HFF-Myc (cell line): ENCODE results near the gene PPM1J.

Experiments used
- DNase-seq: peaks from one replicate; pipeline ENCODE4 v3.0.0-alpha.2; 2011; ENCODE audit warnings: low read depth; ENCODE audit errors: extremely low read depth
- H3K4me3 ChIP-seq: replicated peaks from 2 replicates; pipeline ENCODE4 v1.5.1; 2011; ENCODE audit warnings: low read depth, mild to moderate bottlenecking, control low read depth, low read length
- TF ChIP-seq, protein P1 (sequence below): IDR thresholded peaks from 2 replicates; pipeline ENCODE4 v1.5.1; 2012; ENCODE audit warnings: mild to moderate bottlenecking, low read depth, low read length, control low read depth; ENCODE audit errors: missing control alignments

The PPM1J gene

DNA sequence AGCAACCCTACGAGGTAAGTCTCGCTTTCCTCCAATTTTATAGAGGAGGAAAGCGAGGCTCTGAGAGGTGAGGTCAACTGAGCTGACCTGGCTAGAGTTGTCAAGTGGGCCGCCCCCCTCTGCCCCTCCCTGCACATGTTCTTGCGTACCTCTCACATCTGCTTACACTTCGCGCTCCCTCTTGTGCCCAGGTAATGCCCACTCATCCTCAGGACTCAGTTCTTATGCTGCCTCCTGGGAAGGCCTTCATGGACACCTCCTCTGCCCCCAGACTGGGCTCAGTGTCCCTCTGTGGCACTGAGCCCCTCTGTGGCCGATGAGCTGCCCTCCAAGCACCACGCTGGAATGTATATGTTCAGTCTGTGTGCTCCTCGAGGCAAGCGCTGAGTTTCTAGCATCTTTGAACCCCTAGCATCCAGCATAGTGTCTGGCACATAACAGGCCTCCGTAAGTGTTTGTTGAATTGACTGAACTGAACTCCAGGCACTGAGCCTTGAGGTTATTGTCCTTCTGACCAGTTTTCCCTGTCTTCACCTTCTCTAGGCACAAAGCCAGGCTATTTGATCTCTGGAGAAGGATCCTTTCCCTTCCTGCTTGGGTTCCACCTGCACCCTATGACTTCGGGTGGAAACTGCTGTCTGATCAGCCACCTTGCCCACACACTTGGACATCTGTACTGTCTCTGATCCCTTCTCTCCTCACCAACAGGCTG, 27.2 kb downstream of the PPM1J start:
- no peak for DNase-seq
- H3K4me3 ChIP-seq, result no peak overlapping the region
- TF ChIP-seq, protein P1, sequence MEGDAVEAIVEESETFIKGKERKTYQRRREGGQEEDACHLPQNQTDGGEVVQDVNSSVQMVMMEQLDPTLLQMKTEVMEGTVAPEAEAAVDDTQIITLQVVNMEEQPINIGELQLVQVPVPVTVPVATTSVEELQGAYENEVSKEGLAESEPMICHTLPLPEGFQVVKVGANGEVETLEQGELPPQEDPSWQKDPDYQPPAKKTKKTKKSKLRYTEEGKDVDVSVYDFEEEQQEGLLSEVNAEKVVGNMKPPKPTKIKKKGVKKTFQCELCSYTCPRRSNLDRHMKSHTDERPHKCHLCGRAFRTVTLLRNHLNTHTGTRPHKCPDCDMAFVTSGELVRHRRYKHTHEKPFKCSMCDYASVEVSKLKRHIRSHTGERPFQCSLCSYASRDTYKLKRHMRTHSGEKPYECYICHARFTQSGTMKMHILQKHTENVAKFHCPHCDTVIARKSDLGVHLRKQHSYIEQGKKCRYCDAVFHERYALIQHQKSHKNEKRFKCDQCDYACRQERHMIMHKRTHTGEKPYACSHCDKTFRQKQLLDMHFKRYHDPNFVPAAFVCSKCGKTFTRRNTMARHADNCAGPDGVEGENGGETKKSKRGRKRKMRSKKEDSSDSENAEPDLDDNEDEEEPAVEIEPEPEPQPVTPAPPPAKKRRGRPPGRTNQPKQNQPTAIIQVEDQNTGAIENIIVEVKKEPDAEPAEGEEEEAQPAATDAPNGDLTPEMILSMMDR, result no peak

DNA sequence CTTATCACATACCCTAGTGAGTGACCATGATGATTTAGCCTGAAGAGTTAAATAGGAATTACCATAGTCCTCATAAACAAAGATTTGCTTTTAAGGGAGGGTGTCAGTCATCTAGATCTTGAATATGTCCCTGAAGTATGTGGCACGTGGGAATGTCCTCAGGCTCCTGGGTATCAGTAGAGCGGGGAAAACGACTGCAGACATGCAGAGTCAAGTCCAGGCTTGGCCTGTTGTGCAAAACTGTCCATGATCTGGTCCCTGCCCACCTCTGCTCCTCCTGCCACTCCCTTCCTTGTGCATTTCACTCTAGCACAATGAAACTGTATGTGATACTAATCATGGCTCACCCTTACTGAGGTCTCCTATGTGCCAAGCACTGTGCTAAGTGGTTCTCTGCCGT, 27.8 kb downstream of the PPM1J start:
- TF ChIP-seq, protein P1, result no peak
- no peak for DNase-seq
- no peak overlapping the region for H3K4me3 ChIP-seq

- no peak overlapping the region for H3K4me3 ChIP-seq
- no peak for DNase-seq
- TF ChIP-seq, protein P1, result no peak
These were observed 28.3 kb downstream of the PPM1J start for GRCh38 chr1:112686835-112687234.

GRCh38 chr1:112686417-112686816, 28.7 kb downstream of the PPM1J start:
- DNase-seq, result no peak
- no peak overlapping the region for H3K4me3 ChIP-seq
- TF ChIP-seq, protein P1, result no peak

- TF ChIP-seq, protein P1, result no peak
- DNase-seq, result no peak
- H3K4me3 ChIP-seq, result no peak overlapping the region
These were observed 29.2 kb downstream of the PPM1J start for GRCh38 chr1:112685913-112686312.

GRCh38 chr1:112678605-112679004, 36.5 kb downstream of the PPM1J start:
- TF ChIP-seq, protein P1, result no peak
- H3K4me3 ChIP-seq, result no peak overlapping the region
- DNase-seq, result no peak

DNA sequence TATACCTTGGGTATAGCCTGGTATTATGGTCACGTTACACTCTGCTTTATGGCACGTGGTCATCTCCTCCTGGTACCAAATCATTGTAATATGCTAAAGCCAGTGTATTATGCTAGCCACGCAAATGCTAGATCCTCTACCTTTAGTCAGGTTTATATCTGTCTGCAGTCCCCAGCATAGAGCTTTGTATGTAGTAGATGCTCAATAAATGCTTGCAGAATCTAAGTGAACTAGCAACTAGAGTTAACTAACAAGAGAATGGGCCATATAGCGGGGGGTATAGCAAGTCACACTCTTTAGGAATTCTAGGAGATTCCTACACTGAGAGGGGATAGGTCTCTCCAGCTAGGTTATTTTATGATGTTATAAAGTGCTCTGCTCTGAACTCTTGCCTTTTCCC, 37.6 kb downstream of the PPM1J start:
- no peak for DNase-seq
- H3K4me3 ChIP-seq, result no peak overlapping the region
- TF ChIP-seq, protein P1, result no peak
